RCC 7860 (cell line): ENCODE results near the gene HOXD8.
A peak's percentile ranks its signal among the peaks of the same experiment; 100 is the strongest.

Experiments used
- DNase-seq: peaks from one replicate; pipeline ENCODE4 v3.0.0-alpha.2; 2015; ENCODE audit warnings: low spot score
- FAIRE-seq: peaks from 2 replicates; lab custom pipeline; 2012; peaks lifted over from hg19 to GRCh38; lab: Jason Lieb, UNC

The HOXD8 gene

DNA sequence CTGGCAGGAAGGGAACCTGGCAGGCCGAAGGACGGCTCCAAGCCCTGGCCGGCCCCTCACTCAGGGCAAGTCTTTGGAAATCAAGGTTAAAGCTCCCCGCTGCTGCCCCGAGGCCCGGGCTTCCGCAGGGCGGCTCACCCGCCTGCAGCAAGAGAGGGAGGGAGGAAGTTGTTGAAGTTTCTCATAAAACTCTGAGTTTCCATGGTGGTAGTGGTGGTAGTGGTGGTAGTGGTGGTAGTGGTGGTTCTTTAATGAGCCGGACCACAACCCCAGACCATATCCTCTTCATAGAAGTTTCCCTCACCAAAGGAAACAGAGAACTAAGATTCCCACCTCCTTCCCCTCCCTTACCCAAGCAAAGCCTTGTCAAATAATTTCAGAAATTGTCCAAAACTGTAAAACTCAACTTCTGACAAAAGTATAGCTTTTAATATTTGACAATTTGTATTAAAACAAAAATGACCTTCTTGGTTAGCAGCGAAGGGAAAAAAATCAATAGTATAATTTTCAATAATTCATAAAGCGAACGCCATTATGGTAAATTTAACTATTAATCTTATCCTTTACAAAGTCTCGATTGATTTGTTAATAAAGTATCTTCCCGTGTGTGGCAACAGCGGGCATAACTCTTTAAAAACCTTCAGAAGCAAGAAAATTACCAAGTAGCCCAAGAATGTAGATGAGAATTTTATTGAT lies 14.4 kb upstream of the HOXD8 start:
- DNase-seq, result no peak
- FAIRE-seq, result no peak

DNA sequence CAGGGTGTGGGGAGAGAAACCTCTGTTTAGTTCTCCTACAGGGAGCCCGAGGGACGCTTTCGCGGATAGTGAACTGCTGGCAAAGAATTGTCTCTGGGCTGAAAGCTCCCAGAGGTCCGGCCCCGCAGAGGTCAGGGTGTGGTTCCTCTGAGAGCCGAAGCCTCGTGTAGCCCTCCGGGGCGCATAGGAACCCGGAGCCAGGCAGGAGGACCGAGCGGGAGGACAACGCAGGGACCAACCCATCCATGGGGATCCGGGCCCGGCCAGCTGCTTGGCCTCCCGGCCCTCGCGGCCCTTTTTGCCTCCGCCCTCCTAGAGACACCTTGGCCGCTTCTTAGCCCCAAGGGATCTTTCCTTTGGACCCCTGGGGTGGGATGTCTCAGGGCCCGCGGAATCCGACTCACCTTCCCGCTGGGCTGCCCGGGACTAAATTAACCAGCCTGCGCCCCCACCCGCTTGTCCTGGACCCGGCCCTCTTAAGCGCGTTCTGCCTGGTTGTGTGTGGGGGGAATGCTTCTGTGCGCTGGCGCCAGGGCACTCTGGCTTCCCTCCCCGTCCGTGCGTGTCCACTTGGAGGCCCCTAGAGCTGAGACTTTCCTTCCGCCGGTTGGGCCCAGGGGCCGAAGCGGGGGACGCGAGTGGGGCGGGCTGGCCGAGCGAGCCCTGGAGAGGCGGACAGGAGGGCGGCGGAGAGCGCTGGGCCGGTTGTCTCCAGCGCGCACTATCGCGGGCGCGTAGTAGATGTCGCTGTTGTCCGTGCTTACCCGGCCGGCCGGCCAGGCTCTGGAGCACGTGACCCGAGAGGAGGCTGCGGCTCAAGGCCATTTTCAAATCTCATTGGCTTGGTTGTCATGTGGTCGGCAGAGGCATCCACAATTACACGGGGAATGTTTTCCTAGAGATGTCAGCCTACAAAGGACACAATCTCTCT lies 13.4 kb upstream of the HOXD8 start, which contains the start of gene HOXD10:
Gene HOXD10 (plus strand): TSS at position 896 of the 931 bp plus-strand sequence. CDS start 56 bp downstream, outside the sequence.
- FAIRE-seq (no peak), DNase-seq (no peak)

DNA sequence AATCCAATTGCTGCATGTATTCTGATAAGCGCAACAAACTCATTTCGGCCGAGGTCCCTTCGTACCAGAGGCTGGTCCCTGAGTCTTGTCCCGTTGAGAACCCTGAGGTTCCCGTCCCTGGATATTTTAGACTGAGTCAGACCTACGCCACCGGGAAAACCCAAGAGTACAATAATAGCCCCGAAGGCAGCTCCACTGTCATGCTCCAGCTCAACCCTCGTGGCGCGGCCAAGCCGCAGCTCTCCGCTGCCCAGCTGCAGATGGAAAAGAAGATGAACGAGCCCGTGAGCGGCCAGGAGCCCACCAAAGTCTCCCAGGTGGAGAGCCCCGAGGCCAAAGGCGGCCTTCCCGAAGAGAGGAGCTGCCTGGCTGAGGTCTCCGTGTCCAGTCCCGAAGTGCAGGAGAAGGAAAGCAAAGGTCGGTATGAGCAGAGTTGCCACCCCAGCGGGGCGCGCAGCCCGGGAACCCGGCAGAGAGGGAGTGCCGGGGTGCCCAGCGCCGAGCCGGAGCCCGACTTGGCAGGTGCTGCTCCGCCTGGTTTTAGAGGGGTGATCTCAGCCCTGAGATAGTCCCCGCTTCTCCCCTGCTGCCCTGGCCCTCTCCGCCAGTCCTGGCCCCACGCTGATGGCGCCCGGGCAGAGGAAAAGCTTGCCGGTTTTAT lies 12.2 kb upstream of the HOXD8 start:
- DNase-seq (no peak), FAIRE-seq (no peak)

DNA sequence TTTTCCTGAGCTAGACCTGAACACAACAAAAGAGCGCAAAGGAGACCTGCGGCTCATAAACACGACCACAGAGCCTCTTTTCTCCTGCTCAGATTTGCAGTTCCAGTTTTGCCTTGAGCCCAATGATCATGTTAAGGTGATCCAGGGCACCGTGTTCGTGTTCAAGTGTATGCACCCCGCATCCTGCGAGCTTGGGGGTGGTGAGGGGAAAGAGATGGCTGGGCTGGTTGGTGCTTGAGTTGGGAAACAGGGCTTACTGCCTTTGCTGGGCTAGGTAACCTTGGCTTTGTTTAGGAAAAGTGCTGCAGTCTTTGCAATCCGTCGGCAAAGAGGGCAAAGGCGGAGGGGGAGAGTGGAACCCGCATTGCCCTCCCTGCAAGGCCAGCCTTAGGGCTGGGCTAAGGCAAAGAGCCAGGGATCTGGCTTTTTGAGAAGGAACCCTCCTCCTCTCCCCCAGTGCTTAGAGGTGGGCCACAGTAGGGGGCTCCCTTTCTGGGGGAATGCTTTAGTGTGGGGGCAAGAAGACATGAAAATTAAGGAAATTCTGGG lies 11.6 kb upstream of the HOXD8 start:
- no peak for DNase-seq
- no peak for FAIRE-seq

DNA sequence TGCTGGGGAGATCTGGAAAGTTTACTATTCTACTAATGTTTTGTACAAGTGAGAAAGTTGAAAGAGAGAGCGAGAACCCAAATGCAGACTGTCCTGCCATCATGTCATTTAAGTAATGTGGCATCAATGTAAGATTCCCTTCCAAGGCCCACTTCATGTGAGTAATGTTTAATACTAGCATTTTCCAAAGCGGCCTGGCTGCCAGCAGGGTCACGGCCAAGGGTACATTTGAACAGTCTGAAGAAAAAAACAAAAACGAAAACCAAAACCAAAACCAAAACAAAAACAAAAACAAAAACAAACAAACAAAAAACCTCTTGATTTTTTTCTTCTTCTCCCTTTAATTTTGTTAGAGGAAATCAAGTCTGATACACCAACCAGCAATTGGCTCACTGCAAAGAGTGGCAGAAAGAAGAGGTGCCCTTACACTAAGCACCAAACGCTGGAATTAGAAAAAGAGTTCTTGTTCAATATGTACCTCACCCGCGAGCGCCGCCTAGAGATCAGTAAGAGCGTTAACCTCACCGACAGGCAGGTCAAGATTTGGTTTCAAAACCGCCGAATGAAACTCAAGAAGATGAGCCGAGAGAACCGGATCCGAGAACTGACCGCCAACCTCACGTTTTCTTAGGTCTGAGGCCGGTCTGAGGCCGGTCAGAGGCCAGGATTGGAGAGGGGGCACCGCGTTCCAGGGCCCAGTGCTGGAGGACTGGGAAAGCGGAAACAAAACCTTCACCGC lies 10.7 kb upstream of the HOXD8 start:
- FAIRE-seq (no peak), DNase-seq (no peak)

DNA sequence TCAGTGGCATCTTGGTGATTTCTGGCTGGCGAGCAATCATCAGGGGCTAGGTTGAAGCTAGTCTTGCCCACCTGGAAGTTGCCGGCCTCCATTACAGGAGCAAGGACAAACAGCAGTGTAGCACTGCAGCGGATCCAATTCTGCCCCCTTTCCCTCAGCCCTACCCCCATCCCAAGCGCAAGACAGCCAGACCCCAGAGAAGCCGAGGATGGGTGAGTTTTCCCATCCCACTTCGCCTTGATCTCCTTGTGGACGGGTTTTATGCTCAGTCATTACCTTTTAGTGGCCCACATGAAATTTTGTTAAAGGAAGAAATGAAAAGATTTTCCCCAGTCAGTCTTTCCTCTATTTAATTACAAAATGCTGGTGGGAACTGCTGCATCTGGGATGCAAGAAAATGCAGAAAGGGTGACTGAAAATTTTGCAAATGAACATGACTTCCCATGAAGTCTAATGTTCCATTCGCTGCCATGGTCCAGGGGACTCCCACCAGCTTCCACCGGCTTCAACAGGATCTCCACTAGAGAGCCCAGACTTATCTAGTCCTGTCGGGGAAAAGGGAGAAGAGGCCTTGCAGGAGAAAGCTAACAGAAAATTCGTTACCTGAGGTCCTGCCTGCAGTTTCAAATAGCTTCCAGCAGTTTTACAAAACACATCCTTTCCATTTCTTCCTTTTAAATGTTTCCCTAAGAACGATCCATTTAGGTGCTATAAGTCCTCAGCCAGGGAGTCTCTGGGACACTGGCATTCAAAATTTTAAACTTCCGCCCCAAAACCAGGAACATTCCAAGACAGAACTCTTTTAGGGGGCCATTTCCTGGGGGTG lies 8.9 kb upstream of the HOXD8 start:
- FAIRE-seq (no peak), DNase-seq (no peak)

DNA sequence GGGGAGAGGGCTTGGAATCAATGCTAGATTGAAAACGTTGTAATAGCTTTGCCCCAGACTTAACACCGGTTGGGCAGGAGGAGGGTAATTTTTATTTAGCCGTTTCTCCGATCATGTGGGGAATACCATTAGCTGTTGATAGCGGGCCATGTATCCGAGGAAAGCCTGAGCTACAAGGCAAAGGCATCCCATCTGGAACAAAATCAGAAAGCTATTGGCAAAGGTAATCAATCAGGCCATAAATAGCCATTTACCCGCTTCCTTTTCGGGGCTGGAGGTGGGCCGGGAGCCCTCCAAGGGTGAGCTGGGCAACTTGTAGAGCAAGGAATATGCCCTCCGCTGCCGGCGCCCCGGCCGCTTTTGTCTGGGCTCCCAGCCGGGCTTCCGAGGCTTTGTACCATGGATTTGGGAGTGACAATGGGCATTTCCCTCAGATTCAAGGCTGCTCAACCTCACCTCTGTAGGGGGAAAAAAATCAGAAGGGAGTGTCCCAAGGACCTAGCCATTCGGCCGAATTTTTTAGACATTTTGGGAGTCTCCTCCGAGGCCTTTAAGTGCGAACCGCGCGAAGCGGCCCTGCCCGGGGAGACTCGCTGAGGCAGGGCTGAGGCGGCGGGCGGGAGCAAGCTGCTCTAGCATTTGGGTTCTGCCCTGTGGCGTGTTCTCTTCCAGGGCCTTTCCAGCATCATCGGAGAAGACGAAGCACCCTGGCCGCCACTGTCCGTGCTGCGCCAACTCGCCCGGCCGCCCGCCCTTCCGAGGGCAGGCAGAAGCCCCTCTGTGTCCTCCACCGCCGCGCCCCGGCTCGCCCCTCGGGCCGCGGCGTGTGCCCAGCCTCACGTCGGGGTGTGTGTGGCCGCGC lies 8.1 kb upstream of the HOXD8 start:
- no peak for FAIRE-seq

DNA sequence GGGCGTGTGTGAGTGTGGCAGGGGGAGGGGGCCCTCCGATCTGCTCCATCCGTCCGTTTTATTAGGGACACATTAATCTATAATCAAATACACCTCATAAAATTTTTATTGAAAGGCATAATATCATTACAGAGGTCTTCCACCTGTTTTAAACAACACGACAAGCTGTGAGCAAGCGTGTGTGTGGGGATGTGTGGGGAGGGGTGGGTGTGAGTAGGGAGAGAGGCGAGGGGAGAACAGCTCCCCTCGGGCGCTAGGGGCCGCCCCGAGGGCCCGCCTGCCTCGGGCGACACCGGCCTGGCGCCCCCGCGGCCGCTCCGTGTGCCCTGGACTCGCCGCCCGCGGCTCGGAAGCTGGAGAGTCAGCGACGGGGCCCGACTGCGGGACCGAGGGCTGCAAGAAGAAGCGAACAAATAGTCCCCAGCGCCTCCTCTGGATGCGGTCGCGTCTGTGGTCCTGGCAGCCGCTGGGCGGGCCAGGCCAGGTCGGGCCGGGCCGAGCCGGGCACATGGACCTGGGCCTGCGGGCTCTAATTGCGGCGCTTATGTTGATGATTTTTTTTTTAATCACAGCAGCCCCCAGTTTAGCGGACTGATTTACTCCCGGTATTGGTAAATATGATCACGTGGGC lies 7.3 kb upstream of the HOXD8 start:
- DNase-seq (no peak), FAIRE-seq (no peak)

More for the DNA sequence above, 8.1 kb upstream of the HOXD8 start:
- DNase-seq, result no peak

DNA sequence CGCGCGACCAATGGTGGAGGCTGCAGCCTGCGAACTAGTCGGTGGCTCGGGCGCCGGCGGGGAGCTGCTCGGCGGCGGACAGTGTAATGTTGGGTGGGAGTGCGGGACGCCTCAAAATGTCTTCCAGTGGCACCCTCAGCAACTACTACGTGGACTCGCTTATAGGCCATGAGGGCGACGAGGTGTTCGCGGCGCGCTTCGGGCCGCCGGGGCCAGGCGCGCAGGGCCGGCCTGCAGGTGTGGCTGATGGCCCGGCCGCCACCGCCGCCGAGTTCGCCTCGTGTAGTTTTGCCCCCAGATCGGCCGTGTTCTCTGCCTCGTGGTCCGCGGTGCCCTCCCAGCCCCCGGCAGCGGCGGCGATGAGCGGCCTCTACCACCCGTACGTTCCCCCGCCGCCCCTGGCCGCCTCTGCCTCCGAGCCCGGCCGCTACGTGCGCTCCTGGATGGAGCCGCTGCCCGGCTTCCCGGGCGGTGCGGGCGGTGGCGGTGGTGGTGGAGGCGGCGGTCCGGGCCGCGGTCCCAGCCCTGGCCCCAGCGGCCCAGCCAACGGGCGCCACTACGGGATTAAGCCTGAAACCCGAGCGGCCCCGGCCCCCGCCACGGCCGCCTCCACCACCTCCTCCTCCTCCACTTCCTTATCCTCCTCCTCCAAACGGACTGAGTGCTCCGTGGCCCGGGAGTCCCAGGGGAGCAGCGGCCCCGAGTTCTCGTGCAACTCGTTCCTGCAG lies 6.7 kb upstream of the HOXD8 start, which contains the start of gene HOXD9:
Gene HOXD9 (plus strand): TSS at position 37 of the 728 bp plus-strand sequence. CDS start 50 bp downstream, at position 87.
- DNase-seq (no peak), FAIRE-seq (no peak)

DNA sequence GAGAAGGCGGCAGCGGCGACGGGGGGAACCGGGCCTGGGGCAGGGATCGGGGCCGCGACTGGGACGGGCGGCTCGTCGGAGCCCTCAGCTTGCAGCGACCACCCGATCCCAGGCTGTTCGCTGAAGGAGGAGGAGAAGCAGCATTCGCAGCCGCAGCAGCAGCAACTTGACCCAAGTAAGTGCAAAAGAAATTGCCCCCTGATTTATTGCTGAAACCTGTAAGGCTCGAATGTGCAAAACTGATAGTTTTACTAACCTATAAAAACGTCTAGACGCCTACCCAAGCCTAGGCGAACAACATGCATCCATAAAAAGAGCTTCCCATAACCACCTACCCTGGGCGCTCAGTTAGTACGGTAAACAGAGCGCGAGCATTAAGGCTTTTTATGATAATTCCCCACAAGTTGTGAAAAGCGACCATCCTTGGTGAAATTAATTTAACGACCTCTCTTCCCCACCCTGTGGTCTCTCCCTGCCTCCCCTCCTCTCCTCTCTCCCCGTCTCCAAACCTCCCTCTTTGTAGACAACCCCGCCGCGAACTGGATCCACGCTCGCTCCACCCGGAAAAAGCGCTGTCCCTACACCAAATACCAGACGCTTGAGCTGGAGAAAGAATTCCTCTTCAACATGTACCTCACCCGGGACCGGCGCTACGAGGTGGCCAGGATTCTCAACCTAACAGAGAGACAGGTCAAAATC lies 5.9 kb upstream of the HOXD8 start:
- FAIRE-seq (no peak), DNase-seq (no peak)

DNA sequence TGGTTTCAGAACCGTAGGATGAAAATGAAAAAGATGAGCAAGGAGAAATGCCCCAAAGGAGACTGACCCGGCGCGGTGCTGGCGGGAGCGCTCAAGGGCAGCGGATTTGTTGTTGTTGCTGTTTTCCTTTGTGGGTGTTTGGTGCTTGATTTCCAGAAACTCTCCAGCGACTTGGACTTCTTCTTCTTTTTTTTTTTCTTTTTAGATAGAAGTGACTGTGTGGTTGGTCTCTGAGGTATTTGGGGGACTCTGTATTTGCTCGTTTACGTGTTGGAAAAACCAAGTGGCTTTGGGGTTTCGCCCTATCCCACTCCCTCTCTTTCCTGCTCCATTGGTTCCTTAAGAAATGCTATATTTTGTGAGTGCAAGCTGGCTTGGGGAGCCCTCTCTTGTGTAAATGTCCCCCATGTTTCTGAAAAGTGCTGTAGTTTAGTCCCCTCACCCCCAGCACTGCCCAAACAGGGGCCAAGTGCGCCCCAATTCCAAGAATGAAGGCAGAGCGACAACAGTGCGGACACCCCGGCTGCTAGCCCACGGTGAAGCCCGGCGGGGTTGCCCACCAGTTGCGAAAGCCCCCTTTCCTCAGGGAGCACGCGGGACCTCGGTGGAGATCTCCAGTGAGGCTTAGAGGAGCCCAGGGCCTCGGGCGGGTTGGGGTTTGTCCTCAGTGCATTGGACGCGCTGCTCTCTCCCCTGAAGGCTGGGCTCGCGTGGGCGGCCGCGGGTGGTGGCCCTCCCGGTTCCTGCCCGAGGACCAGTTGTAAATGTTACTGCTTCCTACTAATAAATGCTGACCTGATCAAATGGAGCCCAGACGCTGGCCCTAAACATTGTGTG lies 5.2 kb upstream of the HOXD8 start:
- FAIRE-seq, result no peak
- no peak for DNase-seq

DNA sequence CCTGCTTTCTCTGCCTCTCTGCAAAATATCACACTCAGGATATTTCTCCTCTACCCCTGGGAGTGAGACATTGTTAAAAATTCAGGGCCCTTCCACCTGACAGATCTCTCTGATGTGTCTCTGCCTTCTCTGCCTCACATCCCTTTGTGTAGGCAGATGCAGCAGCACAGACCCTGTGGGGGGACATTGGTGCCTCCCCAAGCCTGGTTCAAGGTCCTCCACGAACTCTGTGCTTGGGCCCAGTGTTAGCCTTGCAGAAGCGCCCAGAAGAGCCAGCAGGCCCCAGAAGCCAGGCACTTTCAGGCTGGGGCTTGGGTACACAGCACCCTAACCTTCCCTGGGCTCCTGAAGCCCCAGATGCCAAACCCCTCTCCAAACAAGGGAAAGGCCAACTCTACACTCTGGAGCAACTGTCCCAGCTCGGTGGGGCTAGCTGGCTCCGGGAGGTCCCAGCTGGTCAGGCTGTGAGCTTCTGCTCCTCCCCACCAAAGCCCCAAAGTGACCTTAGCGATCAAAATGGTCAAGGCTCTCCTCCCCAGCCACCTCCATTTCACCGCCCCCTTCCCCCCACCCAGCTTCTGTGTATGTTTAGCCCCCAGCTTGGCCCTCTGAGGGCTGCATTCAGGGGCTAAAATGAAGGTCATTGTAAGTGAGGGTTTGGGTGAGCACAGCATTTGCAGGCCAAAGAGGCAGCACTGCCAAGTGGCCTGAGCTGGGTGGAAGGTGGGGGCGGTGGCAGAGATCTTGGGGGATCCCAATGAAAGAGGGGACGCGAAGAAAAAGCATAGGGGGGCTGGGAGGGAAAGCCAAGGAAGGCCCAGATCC lies 4.3 kb upstream of the HOXD8 start:
- DNase-seq (no peak), FAIRE-seq (no peak)

DNA sequence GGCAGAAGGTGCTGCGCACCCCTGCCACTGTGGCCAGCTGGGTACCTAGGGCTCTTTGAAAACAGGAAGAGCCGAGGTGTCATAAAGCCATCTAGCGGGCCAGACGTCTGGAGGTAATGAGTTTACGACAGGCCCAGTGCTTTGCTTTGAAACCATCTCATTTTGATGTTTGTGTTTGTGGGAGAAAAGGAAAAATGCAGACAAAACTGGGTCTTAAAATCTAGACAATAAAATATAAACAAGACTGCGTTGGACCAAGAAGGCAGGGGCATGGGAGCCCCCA lies 3.8 kb upstream of the HOXD8 start:
- FAIRE-seq (no peak), DNase-seq (no peak)

DNA sequence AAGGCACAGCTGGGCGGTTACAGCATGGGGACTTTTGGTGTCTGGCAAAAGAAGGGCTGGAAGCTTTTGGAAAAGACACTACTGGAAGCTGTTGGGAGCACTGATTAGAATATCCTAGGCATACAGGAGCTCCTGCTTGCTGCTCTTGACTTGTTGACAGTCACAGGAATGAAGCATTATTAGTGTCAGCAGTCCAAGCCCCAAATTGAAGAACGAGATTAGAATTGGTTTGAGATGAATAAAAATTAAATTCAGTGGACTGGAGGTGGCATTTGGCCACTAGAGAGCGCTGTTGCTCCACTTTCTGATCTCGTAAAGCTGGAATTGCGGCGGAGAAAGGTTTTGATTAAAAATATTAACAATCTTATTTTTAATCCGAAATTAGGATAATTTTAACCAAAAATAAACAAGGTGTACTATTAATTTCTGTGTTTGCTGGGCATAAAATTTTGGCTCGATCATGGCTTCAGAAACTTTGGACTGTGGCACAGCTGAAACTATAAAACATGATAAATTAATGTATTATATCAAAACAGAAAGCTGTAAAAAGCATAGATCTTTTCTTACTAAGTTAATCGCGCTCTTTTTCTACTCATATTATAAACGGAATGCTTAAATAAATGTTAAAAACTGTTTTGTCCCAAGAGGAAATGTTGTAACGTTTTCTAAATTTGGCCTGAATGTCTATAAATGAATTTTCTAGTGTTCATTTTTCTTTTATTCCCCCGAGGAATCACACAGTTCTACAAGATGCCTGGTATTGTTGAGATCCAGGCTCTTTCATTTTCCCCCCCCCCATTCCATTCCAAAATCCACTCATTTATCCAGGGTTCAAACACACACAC lies 2.4 kb upstream of the HOXD8 start:
- peak; percentile 83 for FAIRE-seq

DNA sequence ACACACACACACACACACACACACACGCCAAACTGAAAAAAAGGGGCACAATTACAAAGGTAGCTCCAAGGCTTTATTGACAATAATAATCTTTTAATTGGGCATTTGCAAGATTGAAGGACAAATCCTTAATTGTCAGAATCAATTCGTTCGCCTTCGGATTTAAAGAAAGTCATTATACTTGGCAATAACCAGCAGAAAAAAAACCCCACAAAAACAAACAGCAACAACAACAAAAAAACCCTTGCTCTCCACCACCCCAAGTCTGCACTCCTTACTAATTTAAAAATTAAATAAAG lies 1.8 kb upstream of the HOXD8 start:
- FAIRE-seq (no peak), DNase-seq (no peak)

More for the DNA sequence above, 2.4 kb upstream of the HOXD8 start:
- DNase-seq, result no peak
